Prostate gland (tissue), 2 donors: ENCODE measurements around the gene NOCT.

Source experiments
- POLR2A ChIP-seq: fragments of 450-650 bp; IDR thresholded peaks from one replicate; pipeline ENCODE4 v1.6.1; 2016; ENCODE audit warnings: antibody characterized with exemption, mild to moderate bottlenecking
- POLR2AphosphoS5 ChIP-seq: sonication (generic); formaldehyde crosslinking; IDR thresholded peaks from one replicate; pipeline ENCODE4 v1.6.1; 2017; ENCODE audit warnings: antibody characterized with exemption
- TF ChIP-seq, protein P1 (sequence below), 4 experiments: fragments of 200-600 bp in 2 of 4; fragments of 450-650 bp in 2 of 4; sonication (generic) in 2 of 4; IDR thresholded peaks; 1 replicate in 3 of 4; 2 replicates in 1 of 4; pipeline ENCODE4 v1.5.1; 2016 to 2019; ENCODE audit warnings: antibody characterized with exemption in 4 of 4, mild to moderate bottlenecking in 2 of 4, moderate library complexity in 2 of 4

DNA sequence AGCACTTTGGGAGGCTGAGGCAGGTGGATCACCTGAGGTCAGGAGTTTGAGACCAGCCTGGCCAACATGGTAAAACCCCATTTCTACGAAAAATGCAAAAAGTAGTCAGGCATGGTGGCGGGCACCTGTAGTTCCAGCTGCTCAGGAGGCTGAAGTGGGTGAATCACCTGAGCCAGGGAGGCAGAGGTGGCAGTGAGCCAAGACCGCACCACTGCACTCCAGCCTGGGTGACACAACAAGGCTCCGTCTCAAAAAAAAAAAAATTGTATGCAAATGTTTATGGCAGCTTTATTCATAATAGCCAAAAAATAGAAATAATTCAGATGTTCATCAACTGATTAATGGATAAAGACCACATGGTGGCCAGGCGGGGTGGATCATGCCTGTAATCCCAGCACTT, 9.8 kb upstream of the NOCT start:
- TF ChIP-seq, protein P1, sequence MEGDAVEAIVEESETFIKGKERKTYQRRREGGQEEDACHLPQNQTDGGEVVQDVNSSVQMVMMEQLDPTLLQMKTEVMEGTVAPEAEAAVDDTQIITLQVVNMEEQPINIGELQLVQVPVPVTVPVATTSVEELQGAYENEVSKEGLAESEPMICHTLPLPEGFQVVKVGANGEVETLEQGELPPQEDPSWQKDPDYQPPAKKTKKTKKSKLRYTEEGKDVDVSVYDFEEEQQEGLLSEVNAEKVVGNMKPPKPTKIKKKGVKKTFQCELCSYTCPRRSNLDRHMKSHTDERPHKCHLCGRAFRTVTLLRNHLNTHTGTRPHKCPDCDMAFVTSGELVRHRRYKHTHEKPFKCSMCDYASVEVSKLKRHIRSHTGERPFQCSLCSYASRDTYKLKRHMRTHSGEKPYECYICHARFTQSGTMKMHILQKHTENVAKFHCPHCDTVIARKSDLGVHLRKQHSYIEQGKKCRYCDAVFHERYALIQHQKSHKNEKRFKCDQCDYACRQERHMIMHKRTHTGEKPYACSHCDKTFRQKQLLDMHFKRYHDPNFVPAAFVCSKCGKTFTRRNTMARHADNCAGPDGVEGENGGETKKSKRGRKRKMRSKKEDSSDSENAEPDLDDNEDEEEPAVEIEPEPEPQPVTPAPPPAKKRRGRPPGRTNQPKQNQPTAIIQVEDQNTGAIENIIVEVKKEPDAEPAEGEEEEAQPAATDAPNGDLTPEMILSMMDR (IDR thresholded peaks at IDR 0.05): no peak
- TF ChIP-seq POLR2A (no peak), POLR2AphosphoS5 (no peak)
